HepG2 (cell line): ENCODE data around the gene FAM50A. TPM values are rescaled to one million over a fixed set of nuclear protein-coding genes. Genes with fewer than 3 reads are reported as not detected.

Experiments
- ATAC-seq: fragments of 200-7000 bp; cut with Tn5 transposase; 3 replicates; pipeline ENCODE4 v1.9.1; 2020; ENCODE audit warnings: mild to moderate bottlenecking, moderate library complexity
- BruUV-seq: library from RNA; stranded (reverse); fragments of 400-500 nt; replicated peaks from 2 replicates; lab custom pipeline; 2021; lab: Mats Ljungman, UMichigan
- CTCF ChIA-PET: fragments of 300-600 bp; formaldehyde crosslinking; extraction: SDS; loops from one replicate; lab custom pipeline; 2021; ENCODE audit warnings: low total read pairs, inconsistent platforms, low intra/inter-chr PET ratio; lab: Yijun Ruan, JAX
- POLR2A ChIA-PET: fragments of 350-600 bp; sonication (Branson Sonifier 250); formaldehyde crosslinking; loops from one replicate; lab custom pipeline; 2020; ENCODE audit warnings: antibody characterized with exemption, inconsistent platforms; lab: Yijun Ruan, JAX
- DNase-seq: peaks from one replicate; pipeline ENCODE4 v3.0.0-alpha.2; 2015; ENCODE audit warnings: low spot score
- FAIRE-seq: peaks from 3 replicates; lab custom pipeline; 2011; peaks lifted over from hg19 to GRCh38; lab: Jason Lieb, UNC
- H2AFZ ChIP-seq: one replicate; pipeline ENCODE4 v1.6.1; 2011; ENCODE audit warnings: low read length, inconsistent platforms
- H3K27ac ChIP-seq: fragments of 300-600 bp; 3 replicates; pipeline ENCODE4 v1.8.0; 2011; ENCODE audit warnings: mixed run types, mild to moderate bottlenecking, mixed read lengths, low read length, inconsistent platforms; ENCODE audit not compliant: insufficient read depth; ENCODE audit errors: extremely low read length
- H3K27me3 ChIP-seq, 2 experiments: fragments of 200-600 bp in 1 of 2; 2 replicates in 1 of 2; 3 replicates in 1 of 2; pipeline versions ENCODE4 v1.6.0 to v1.8.0; 2011; ENCODE audit warnings: low read length in 2 of 2, mild to moderate bottlenecking in 2 of 2, moderate library complexity in 2 of 2, inconsistent platforms in 1 of 2; ENCODE audit not compliant: insufficient read depth in 2 of 2, control insufficient read depth in 1 of 2
- H3K36me3 ChIP-seq, 2 experiments: fragments of 200-600 bp in 1 of 2; replicated peaks in 1 of 2; 2 replicates in 1 of 2; 3 replicates in 1 of 2; pipeline versions ENCODE4 v1.5.1 to v1.8.0; 2011; ENCODE audit warnings: low read length in 2 of 2, inconsistent platforms in 1 of 2; ENCODE audit not compliant: insufficient read depth in 2 of 2, control insufficient read depth in 1 of 2
- H3K4me1 ChIP-seq: 2 replicates; pipeline ENCODE4 v1.5.1; 2012; ENCODE audit warnings: low read length, inconsistent platforms; ENCODE audit not compliant: insufficient read depth
- H3K4me2 ChIP-seq: 2 replicates; pipeline ENCODE4 v1.6.0; 2011; ENCODE audit warnings: low read depth, low read length, inconsistent platforms
- H3K4me3 ChIP-seq, 3 experiments: fragments of 200-600 bp in 1 of 3; sonication (generic), shearing (Covaris generic) in 1 of 3; replicated peaks in 1 of 3; 2 replicates each; pipeline ENCODE4 v1.5.1; 2011 to 2016; ENCODE audit warnings: low read length in 3 of 3, inconsistent platforms in 2 of 3, low read depth in 2 of 3, mild to moderate bottlenecking in 2 of 3, control low read depth in 1 of 3, mixed read lengths in 1 of 3; ENCODE audit not compliant: insufficient read depth in 1 of 3
- H3K79me2 ChIP-seq: one replicate; pipeline ENCODE4 v1.6.1; 2011; ENCODE audit warnings: low read length, inconsistent platforms; ENCODE audit not compliant: insufficient read depth
- H3K9ac ChIP-seq: 2 replicates; pipeline ENCODE4 v1.6.0; 2011; ENCODE audit warnings: mild to moderate bottlenecking, low read depth, low read length, inconsistent platforms; ENCODE audit not compliant: insufficient read depth
- H3K9me3 ChIP-seq: 2 replicates; pipeline ENCODE4 v1.5.1; 2012; ENCODE audit warnings: mild to moderate bottlenecking, low read length
- H4K20me1 ChIP-seq: 2 replicates; pipeline ENCODE4 v1.6.0; 2011; ENCODE audit warnings: inconsistent platforms, mild to moderate bottlenecking, low read length, moderate library complexity; ENCODE audit not compliant: insufficient read depth
- ERF ChIP-seq: IDR thresholded peaks from 2 replicates; pipeline ENCODE4 v1.6.1; 2018; ENCODE audit warnings: missing biosample characterization, missing genetic modification reagents
- IKZF1 ChIP-seq: fragments of 450-650 bp; IDR thresholded peaks from 2 replicates; pipeline ENCODE4 v1.7.1; 2016
- MAFF ChIP-seq: IDR thresholded peaks from 2 replicates; pipeline ENCODE4 v1.6.1; 2011; ENCODE audit warnings: low read depth, low read length, improper control_type of control experiment
- MEF2D ChIP-seq: sonication (generic); formaldehyde crosslinking; IDR thresholded peaks from 2 replicates; pipeline ENCODE4 v1.5.1; 2020; ENCODE audit warnings: mild to moderate bottlenecking, missing genetic modification reagents
- NFRKB ChIP-seq: fragments of 450-650 bp; IDR thresholded peaks from 2 replicates; pipeline ENCODE4 v1.6.1; 2017
- TBP ChIP-seq: sonication (generic); formaldehyde crosslinking; IDR thresholded peaks from 2 replicates; pipeline ENCODE4 v1.5.0; 2020; ENCODE audit warnings: missing genetic modification reagents
- YY1 ChIP-seq: IDR thresholded peaks from 2 replicates; pipeline ENCODE4 v1.6.1; 2011; ENCODE audit warnings: low read length, low read depth, moderate library complexity, mild to moderate bottlenecking; ENCODE audit not compliant: insufficient read depth, insufficient replicate concordance
- ZBTB20 ChIP-seq: sonication (generic); formaldehyde crosslinking; IDR thresholded peaks from 2 replicates; pipeline ENCODE4 v1.8.1; 2023; ENCODE audit warnings: missing genetic modification reagents, low read depth, mild to moderate bottlenecking, borderline replicate concordance
- ZFP91 ChIP-seq: sonication (generic); formaldehyde crosslinking; IDR thresholded peaks from 2 replicates; pipeline ENCODE4 v1.9.0; 2022; ENCODE audit warnings: missing genetic modification reagents, mild to moderate bottlenecking, borderline replicate concordance
- ZMAT5 ChIP-seq: sonication (generic); formaldehyde crosslinking; IDR thresholded peaks from 2 replicates; pipeline ENCODE4 v1.5.0; 2020; ENCODE audit warnings: mild to moderate bottlenecking, low read depth, missing genetic modification reagents, borderline replicate concordance
- ZNF629 ChIP-seq: sonication (generic); formaldehyde crosslinking; conservative IDR thresholded peaks from 2 replicates; pipeline ENCODE4 v1.5.0; 2020; ENCODE audit warnings: missing genetic modification reagents
- ZNF747 ChIP-seq: sonication (generic); formaldehyde crosslinking; IDR thresholded peaks from 2 replicates; pipeline ENCODE4 v1.8.1; 2023; ENCODE audit warnings: missing genetic modification reagents, mild to moderate bottlenecking, borderline replicate concordance
- ZNF776 ChIP-seq: sonication (generic); formaldehyde crosslinking; IDR thresholded peaks from 2 replicates; pipeline ENCODE4 v1.4.0; 2020; ENCODE audit warnings: mild to moderate bottlenecking, missing genetic modification reagents
- ZNF839 ChIP-seq: sonication (generic); formaldehyde crosslinking; IDR thresholded peaks from 2 replicates; pipeline ENCODE4 v1.4.0; 2020; ENCODE audit warnings: missing genetic modification reagents, mild to moderate bottlenecking, borderline replicate concordance
- WGBS: methylation state at CpG from one replicate; pipeline ENCODE4 v1.1.6; 2017; ENCODE audit warnings: low lambda C conversion rate; 5-methylcytosine and 5-hydroxymethylcytosine counted together
- in situ Hi-C: cut with HindIII; loops from 2 replicates; pipeline ENCODE4 v1.10.0; 2017; ENCODE audit warnings: low pct_unique_long_range_greater_than_20kb; ENCODE audit not compliant: extremely low pct_ligation_motif_present
- intact Hi-C: fragments of 100-400 bp; cut with micrococcal nuclease; formaldehyde crosslinking; loops from one replicate; pipeline ENCODE4 v1.10.0; 2022; ENCODE audit not compliant: unreplicated experiment
- polyA plus RNA-seq, 8 experiments: library from polyadenylated mRNA; depleted of rRNA in 3 of 8; stranded (reverse) in 7 of 8; unstranded in 1 of 8; fragments of >200 nt; fragmentation: Illumina TruSeq in 4 of 8; extraction: Trizol in 4 of 8; gene quantifications; 2 replicates each; pipeline versions ENCODE4 v1.2.1 to v1.2.3, GENCODE V29; 2011 to 2016; ENCODE audit warnings: low read depth in 4 of 8, missing spikeins in 1 of 8, mixed read lengths in 1 of 8; ENCODE audit not compliant: insufficient read depth in 1 of 8
- total RNA-seq, 5 experiments: library from RNA; depleted of rRNA; stranded (reverse); fragments of >200 nt; fragmentation: Illumina TruSeq; extraction: Trizol; gene quantifications; 2 replicates each; pipeline ENCODE4 v1.2.3, GENCODE V29; 2016; ENCODE audit warnings: low read depth in 1 of 5

FAM50A gene
- total and polyA plus RNA-seq, 2 of the 13 experiments (the other 11 are each of a cell fraction or from before 2014, with no cell fraction given): 30.7 to 40.7 TPM

DNA sequence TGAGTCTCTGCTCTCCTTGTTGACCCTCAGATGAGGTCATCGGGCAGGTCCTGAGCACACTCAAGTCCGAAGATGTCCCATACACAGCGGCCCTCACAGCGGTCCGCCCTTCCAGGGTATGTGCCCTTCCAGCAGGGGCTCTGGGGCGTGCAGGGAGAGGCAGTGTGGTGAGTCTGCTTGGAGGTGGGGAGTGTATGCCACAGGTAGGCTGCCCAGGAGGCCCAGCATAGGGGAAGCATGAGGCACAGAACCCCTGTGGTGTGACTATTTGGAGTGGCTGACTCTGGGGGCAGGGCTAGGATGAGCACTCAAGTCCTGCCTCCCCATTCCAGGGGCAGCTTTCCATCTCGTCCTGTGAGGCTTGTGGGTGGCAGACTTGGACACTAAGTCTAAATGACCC, 10.3 kb upstream of the FAM50A start:
- Histone ChIP-seq H2AFZ (no peak overlapping the region), H3K27me3 (no peaks in the 10 kb centered on the region), H3K4me3 (no peak overlapping the region), H3K9ac (no peak overlapping the region), H3K27ac (no peak overlapping the region), H4K20me1 (no peaks in the 10 kb centered on the region), H3K79me2 (peaks cover 25% of the 10 kb centered on the region), H3K4me1 (peaks cover 26% of the 10 kb centered on the region), H3K36me3 (no peaks in the 10 kb centered on the region; a peak in 3 of 5 replicates), H3K9me3 (no peaks in the 10 kb centered on the region), H3K4me2 (no peak overlapping the region)
- no TSS peak for BruUV-seq
- FAIRE-seq (no peak), ATAC-seq (no peak), DNase-seq (no peak)
- 100% methylated on average over 1 of the region's 7 CpGs for WGBS
- TF ChIP-seq ZNF839 (CRISPR knock-in tag) (no peak), NFRKB (no peak), TBP (no peak), IKZF1 (no peak), ZBTB20 (CRISPR knock-in tag) (no peak), YY1 (no peak), ZMAT5 (CRISPR knock-in tag) (no peak), ZNF747 (no peak)
- intact Hi-C loops (no loop called here), in situ Hi-C loops (no loop called here)
- CTCF ChIA-PET: no interaction called here
- POLR2A ChIA-PET: no interaction called here

GRCh38 chrX:154434394-154435168, 9.4 kb upstream of the FAM50A start:
- H3K4me1 ChIP-seq: peaks cover 22% of the 10 kb centered on the region
- intact Hi-C loops: no loop called here
- H3K36me3 ChIP-seq: no peaks in the 10 kb centered on the region; a peak in 3 of 5 replicates
- ChIA-PET POLR2A (no interaction called here), CTCF (no interaction called here)
- no peak overlapping the region for H3K27ac ChIP-seq
- no peak for ATAC-seq
- H3K79me2 ChIP-seq: peaks cover 21% of the 10 kb centered on the region
- DNase-seq: no peak
- H3K9me3 ChIP-seq: no peaks in the 10 kb centered on the region
- no peak for TF ChIP-seq ERF (CRISPR knock-in tag)
- TF ChIP-seq ZNF776 (CRISPR knock-in tag): no peak
- TF ChIP-seq MEF2D (CRISPR knock-in tag): no peak
- TF ChIP-seq ZNF629: peak; percentile 50
- no peak for TF ChIP-seq MAFF
- TF ChIP-seq ZFP91 (CRISPR knock-in tag): no peak
- TF ChIP-seq, all 625 proteins: peak for 1
- Histone ChIP-seq H2AFZ (no peak overlapping the region), H3K9ac (no peak overlapping the region), H4K20me1 (no peaks in the 10 kb centered on the region), H3K4me3 (no peak overlapping the region), H3K27me3 (no peaks in the 10 kb centered on the region), H3K4me2 (no peak overlapping the region)
- 100% methylated on average over 1 of the region's 7 CpGs for WGBS
- no TSS peak for BruUV-seq
- no peak for FAIRE-seq
- in situ Hi-C loops: no loop called here
